ENCODE results near the gene BGN.

Gene BGN

GRCh38 chrX:153505361-153505760, 10.6 kb downstream of the BGN start:
- no peak for ATAC-seq
- TF ChIP-seq, protein P1, sequence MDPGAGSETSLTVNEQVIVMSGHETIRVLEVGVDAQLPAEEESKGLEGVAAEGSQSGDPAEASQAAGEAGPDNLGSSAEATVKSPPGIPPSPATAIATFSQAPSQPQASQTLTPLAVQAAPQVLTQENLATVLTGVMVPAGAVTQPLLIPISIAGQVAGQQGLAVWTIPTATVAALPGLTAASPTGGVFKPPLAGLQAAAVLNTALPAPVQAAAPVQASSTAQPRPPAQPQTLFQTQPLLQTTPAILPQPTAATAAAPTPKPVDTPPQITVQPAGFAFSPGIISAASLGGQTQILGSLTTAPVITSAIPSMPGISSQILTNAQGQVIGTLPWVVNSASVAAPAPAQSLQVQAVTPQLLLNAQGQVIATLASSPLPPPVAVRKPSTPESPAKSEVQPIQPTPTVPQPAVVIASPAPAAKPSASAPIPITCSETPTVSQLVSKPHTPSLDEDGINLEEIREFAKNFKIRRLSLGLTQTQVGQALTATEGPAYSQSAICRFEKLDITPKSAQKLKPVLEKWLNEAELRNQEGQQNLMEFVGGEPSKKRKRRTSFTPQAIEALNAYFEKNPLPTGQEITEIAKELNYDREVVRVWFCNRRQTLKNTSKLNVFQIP (CRISPR knock-in tag; IDR thresholded peaks at IDR 0.05; ENCODE audit: borderline replicate concordance, low read depth): no peak
- TF ChIP-seq OSR1 (CRISPR knock-in tag; IDR thresholded peaks at IDR 0.05): no peak

DNA sequence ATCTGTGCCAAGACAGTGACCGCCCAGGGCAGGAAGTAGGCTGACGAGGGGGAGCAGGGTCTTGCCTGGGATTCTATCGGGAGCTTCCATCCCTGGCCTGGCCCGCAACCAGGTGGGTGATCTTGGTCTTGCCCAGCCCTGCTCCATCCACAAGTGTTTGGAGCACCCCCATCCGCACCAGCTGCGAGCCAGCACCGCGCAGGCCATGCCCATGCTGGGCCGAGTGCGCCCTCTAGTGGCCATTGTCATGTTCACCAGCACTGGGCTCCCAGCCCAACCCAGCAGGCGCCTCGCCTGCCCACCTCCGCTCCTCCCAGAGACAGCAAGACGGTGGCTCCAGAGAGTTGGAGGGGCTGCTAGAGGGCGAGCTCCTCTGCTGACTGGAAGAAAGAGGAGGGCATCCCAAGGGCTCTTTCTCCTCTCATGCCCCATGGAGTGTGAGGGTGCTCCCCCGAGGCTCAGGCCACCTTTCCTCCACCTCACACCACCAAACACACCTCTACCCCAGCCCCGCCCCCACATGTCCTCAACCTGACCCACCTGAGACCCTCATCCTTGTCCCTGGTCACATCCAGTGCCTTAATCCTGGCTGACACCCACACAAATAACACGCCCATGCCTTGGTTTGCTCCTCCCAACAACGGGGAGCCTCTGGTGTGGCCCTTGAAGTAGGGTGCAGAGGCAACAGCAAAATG, 12.9 kb downstream of the BGN start:
- peak; percentile 94 for ATAC-seq
- TF ChIP-seq, protein P2, sequence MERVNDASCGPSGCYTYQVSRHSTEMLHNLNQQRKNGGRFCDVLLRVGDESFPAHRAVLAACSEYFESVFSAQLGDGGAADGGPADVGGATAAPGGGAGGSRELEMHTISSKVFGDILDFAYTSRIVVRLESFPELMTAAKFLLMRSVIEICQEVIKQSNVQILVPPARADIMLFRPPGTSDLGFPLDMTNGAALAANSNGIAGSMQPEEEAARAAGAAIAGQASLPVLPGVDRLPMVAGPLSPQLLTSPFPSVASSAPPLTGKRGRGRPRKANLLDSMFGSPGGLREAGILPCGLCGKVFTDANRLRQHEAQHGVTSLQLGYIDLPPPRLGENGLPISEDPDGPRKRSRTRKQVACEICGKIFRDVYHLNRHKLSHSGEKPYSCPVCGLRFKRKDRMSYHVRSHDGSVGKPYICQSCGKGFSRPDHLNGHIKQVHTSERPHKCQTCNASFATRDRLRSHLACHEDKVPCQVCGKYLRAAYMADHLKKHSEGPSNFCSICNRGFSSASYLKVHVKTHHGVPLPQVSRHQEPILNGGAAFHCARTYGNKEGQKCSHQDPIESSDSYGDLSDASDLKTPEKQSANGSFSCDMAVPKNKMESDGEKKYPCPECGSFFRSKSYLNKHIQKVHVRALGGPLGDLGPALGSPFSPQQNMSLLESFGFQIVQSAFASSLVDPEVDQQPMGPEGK (CRISPR knock-in tag; IDR thresholded peaks at IDR 0.05; ENCODE audit: borderline replicate concordance): no peak
- TF ChIP-seq CREB5 (CRISPR knock-in tag; IDR thresholded peaks at IDR 0.05; ENCODE audit: low read depth) (no peak), ISL1 (CRISPR knock-in tag; IDR thresholded peaks at IDR 0.05) (no peak), SNAI2 (CRISPR knock-in tag; IDR thresholded peaks at IDR 0.05) (no peak), ARNTL (CRISPR knock-in tag; IDR thresholded peaks at IDR 0.05; ENCODE audit: borderline replicate concordance, low read depth) (no peak), PPARA (CRISPR knock-in tag; IDR thresholded peaks at IDR 0.05; ENCODE audit: borderline replicate concordance) (no peak), ESRRG (CRISPR knock-in tag; IDR thresholded peaks at IDR 0.05) (no peak), CSRNP3 (CRISPR knock-in tag; IDR thresholded peaks at IDR 0.05) (no peak), ZNF70 (CRISPR knock-in tag; IDR thresholded peaks at IDR 0.05) (no peak), OSR1 (CRISPR knock-in tag; IDR thresholded peaks at IDR 0.05) (no peak), TOX (CRISPR knock-in tag; IDR thresholded peaks at IDR 0.05; ENCODE audit: borderline replicate concordance) (no peak), ZC3H10 (CRISPR knock-in tag; IDR thresholded peaks at IDR 0.05) (no peak)
- TF ChIP-seq, protein P1 (CRISPR knock-in tag; IDR thresholded peaks at IDR 0.05; ENCODE audit: borderline replicate concordance, low read depth): no peak

GRCh38 chrX:153509592-153509991, 14.8 kb downstream of the BGN start:
- TF ChIP-seq BACH2 (CRISPR knock-in tag; IDR thresholded peaks at IDR 0.05; ENCODE audit: borderline replicate concordance) (no peak), ZC3H10 (CRISPR knock-in tag; IDR thresholded peaks at IDR 0.05) (no peak), PPARA (CRISPR knock-in tag; IDR thresholded peaks at IDR 0.05; ENCODE audit: borderline replicate concordance) (no peak), GLIS3 (CRISPR knock-in tag; IDR thresholded peaks at IDR 0.05) (no peak), TOX (CRISPR knock-in tag; IDR thresholded peaks at IDR 0.05; ENCODE audit: borderline replicate concordance) (no peak), ISL1 (CRISPR knock-in tag; IDR thresholded peaks at IDR 0.05) (no peak), ARNTL (CRISPR knock-in tag; IDR thresholded peaks at IDR 0.05; ENCODE audit: borderline replicate concordance, low read depth) (no peak), TCF4 (CRISPR knock-in tag; IDR thresholded peaks at IDR 0.05; ENCODE audit: borderline replicate concordance) (no peak), ZNF565 (CRISPR knock-in tag; conservative IDR thresholded peaks at IDR 0.05; ENCODE audit: low read depth) (no peak)
- TF ChIP-seq, protein P3, sequence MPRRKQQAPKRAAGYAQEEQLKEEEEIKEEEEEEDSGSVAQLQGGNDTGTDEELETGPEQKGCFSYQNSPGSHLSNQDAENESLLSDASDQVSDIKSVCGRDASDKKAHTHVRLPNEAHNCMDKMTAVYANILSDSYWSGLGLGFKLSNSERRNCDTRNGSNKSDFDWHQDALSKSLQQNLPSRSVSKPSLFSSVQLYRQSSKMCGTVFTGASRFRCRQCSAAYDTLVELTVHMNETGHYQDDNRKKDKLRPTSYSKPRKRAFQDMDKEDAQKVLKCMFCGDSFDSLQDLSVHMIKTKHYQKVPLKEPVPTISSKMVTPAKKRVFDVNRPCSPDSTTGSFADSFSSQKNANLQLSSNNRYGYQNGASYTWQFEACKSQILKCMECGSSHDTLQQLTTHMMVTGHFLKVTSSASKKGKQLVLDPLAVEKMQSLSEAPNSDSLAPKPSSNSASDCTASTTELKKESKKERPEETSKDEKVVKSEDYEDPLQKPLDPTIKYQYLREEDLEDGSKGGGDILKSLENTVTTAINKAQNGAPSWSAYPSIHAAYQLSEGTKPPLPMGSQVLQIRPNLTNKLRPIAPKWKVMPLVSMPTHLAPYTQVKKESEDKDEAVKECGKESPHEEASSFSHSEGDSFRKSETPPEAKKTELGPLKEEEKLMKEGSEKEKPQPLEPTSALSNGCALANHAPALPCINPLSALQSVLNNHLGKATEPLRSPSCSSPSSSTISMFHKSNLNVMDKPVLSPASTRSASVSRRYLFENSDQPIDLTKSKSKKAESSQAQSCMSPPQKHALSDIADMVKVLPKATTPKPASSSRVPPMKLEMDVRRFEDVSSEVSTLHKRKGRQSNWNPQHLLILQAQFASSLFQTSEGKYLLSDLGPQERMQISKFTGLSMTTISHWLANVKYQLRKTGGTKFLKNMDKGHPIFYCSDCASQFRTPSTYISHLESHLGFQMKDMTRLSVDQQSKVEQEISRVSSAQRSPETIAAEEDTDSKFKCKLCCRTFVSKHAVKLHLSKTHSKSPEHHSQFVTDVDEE (CRISPR knock-in tag; IDR thresholded peaks at IDR 0.05): no peak

More at GRCh38 chrX:153509592-153509991, 14.8 kb downstream of the BGN start:
- no peak for ATAC-seq

Data from SK-N-SH treated with all-trans-retinoic acid at 6 μM for 48 hours (cell line).